ENCODE data around the gene C1GALT1C1L.

The C1GALT1C1L gene

GRCh38 chr2:43718530-43719124, 42.4 kb upstream of the C1GALT1C1L start:
- TF ChIP-seq EZH2phosphoT487 (IDR thresholded peaks at IDR 0.05; ENCODE audit: borderline replicate concordance) (no peak), CTCF (conservative IDR thresholded peaks at IDR 0.05; ENCODE audit: low read length) (no peak)
- Histone ChIP-seq H3F3A (ENCODE audit: low read depth) (no peaks in the 10 kb centered on the region), H3K36me3 (ENCODE audit: insufficient read depth, low read length) (no peaks in the 10 kb centered on the region), H3K9me2 (replicated peaks; ENCODE audit: low read depth, low read length) (no peaks in the 10 kb centered on the region), H3K4me3 (ENCODE audit: low read length, poor library complexity, severe bottlenecking) (no peak overlapping the region), H3K79me2 (ENCODE audit: insufficient read depth, low read length) (no peaks in the 10 kb centered on the region), H3K27me3 (ENCODE audit: insufficient read depth, low read length, poor library complexity, severe bottlenecking) (no peaks in the 10 kb centered on the region), H3K9me3 (ENCODE audit: insufficient read depth, low read depth, low read length) (no peaks in the 10 kb centered on the region), H3K4me1 (ENCODE audit: insufficient read depth, low read length, poor library complexity, severe bottlenecking) (no peaks in the 10 kb centered on the region), H3K4me2 (ENCODE audit: low read depth, low read length, poor library complexity, severe bottlenecking) (no peak overlapping the region), H2AFZ (ENCODE audit: low read length) (no peak overlapping the region), H3K9ac (ENCODE audit: low read depth, low read length, poor library complexity, severe bottlenecking) (no peak overlapping the region), H4K20me1 (ENCODE audit: insufficient read depth, low read length, poor library complexity, severe bottlenecking) (no peaks in the 10 kb centered on the region)

- Histone ChIP-seq H3K4me1 (ENCODE audit: insufficient read depth, low read length, poor library complexity, severe bottlenecking) (no peaks in the 10 kb centered on the region), H2AFZ (ENCODE audit: low read length) (no peak overlapping the region), H3F3A (ENCODE audit: low read depth) (no peaks in the 10 kb centered on the region), H3K4me2 (ENCODE audit: low read depth, low read length, poor library complexity, severe bottlenecking) (no peak overlapping the region), H4K20me1 (ENCODE audit: insufficient read depth, low read length, poor library complexity, severe bottlenecking) (no peaks in the 10 kb centered on the region), H3K79me2 (ENCODE audit: insufficient read depth, low read length) (no peaks in the 10 kb centered on the region), H3K9me2 (replicated peaks; ENCODE audit: low read depth, low read length) (no peaks in the 10 kb centered on the region), H3K36me3 (ENCODE audit: insufficient read depth, low read length) (no peaks in the 10 kb centered on the region), H3K27me3 (ENCODE audit: insufficient read depth, low read length, poor library complexity, severe bottlenecking) (no peaks in the 10 kb centered on the region), H3K9ac (ENCODE audit: low read depth, low read length, poor library complexity, severe bottlenecking) (no peak overlapping the region), H3K9me3 (ENCODE audit: insufficient read depth, low read depth, low read length) (no peaks in the 10 kb centered on the region), H3K4me3 (ENCODE audit: low read length, poor library complexity, severe bottlenecking) (no peak overlapping the region)
- TF ChIP-seq CTCF (conservative IDR thresholded peaks at IDR 0.05; ENCODE audit: low read length): no peak
- no peak for TF ChIP-seq EZH2phosphoT487 (IDR thresholded peaks at IDR 0.05; ENCODE audit: borderline replicate concordance)
Observed at GRCh38 chr2:43717322-43717721, 41.1 kb upstream of the C1GALT1C1L start.

GRCh38 chr2:43715300-43716098, 39.3 kb upstream of the C1GALT1C1L start:
- Histone ChIP-seq H3K4me1 (ENCODE audit: insufficient read depth, low read length, poor library complexity, severe bottlenecking) (no peaks in the 10 kb centered on the region), H3K9ac (ENCODE audit: low read depth, low read length, poor library complexity, severe bottlenecking) (no peak overlapping the region), H2AFZ (ENCODE audit: low read length) (no peak overlapping the region), H3K4me2 (ENCODE audit: low read depth, low read length, poor library complexity, severe bottlenecking) (no peak overlapping the region), H3K36me3 (ENCODE audit: insufficient read depth, low read length) (no peaks in the 10 kb centered on the region), H3K9me2 (replicated peaks; ENCODE audit: low read depth, low read length) (no peaks in the 10 kb centered on the region), H3K9me3 (ENCODE audit: insufficient read depth, low read depth, low read length) (no peaks in the 10 kb centered on the region), H3K4me3 (ENCODE audit: low read length, poor library complexity, severe bottlenecking) (no peak overlapping the region), H4K20me1 (ENCODE audit: insufficient read depth, low read length, poor library complexity, severe bottlenecking) (no peaks in the 10 kb centered on the region), H3K79me2 (ENCODE audit: insufficient read depth, low read length) (no peaks in the 10 kb centered on the region), H3K27me3 (ENCODE audit: insufficient read depth, low read length, poor library complexity, severe bottlenecking) (no peaks in the 10 kb centered on the region), H3F3A (ENCODE audit: low read depth) (no peaks in the 10 kb centered on the region)
- TF ChIP-seq CTCF (conservative IDR thresholded peaks at IDR 0.05; ENCODE audit: low read length) (no peak), EZH2phosphoT487 (IDR thresholded peaks at IDR 0.05; ENCODE audit: borderline replicate concordance) (no peak)

All from Loucy (cell line).